Activated naive CD8-positive, alpha-beta T cell (primary cell): ENCODE measurements around the gene NALCN.
A peak's percentile ranks its signal among the peaks of the same experiment; 100 is the strongest.

Source experiments
- H3K27ac Mint-ChIP-seq: one replicate; pipeline ENCODE4 v1.8.0; 2021; ENCODE audit warnings: mixed read lengths
- H3K27me3 Mint-ChIP-seq: one replicate; pipeline ENCODE4 v1.8.0; 2021; ENCODE audit warnings: mixed read lengths
- H3K36me3 Mint-ChIP-seq: one replicate; pipeline ENCODE4 v1.8.0; 2021; ENCODE audit warnings: mixed read lengths
- H3K4me1 Mint-ChIP-seq: one replicate; pipeline ENCODE4 v1.8.0; 2021; ENCODE audit warnings: low read depth, mixed read lengths
- H3K4me3 Mint-ChIP-seq: one replicate; pipeline ENCODE4 v1.8.0; 2021; ENCODE audit warnings: mild to moderate bottlenecking, mixed read lengths
- H3K9me3 Mint-ChIP-seq: one replicate; pipeline ENCODE4 v1.8.0; 2021; ENCODE audit warnings: low read depth, mixed read lengths

The NALCN gene

GRCh38 chr13:101425623-101426022 is 9.3 kb upstream of the NALCN start:
- Mint-ChIP-seq H3K9me3 (no peaks in the 10 kb centered on the region), H3K36me3 (no peaks in the 10 kb centered on the region), H3K27ac (no peak overlapping the region), H3K27me3 (peaks cover 4% of the 10 kb centered on the region), H3K4me3 (no peak overlapping the region), H3K4me1 (no peaks in the 10 kb centered on the region)

GRCh38 chr13:101425156-101425471 is 8.8 kb upstream of the NALCN start:
- no peaks in the 10 kb centered on the region for H3K36me3 Mint-ChIP-seq
- H3K4me1 Mint-ChIP-seq, result no peaks in the 10 kb centered on the region
- H3K4me3 Mint-ChIP-seq, result no peak overlapping the region
- H3K27me3 Mint-ChIP-seq, result peaks cover 6% of the 10 kb centered on the region
- H3K9me3 Mint-ChIP-seq, result no peaks in the 10 kb centered on the region
- no peak overlapping the region for H3K27ac Mint-ChIP-seq

- no peaks in the 10 kb centered on the region for H3K36me3 Mint-ChIP-seq
- no peak overlapping the region for H3K4me3 Mint-ChIP-seq
- H3K27me3 Mint-ChIP-seq, result peaks cover 7% of the 10 kb centered on the region
- H3K4me1 Mint-ChIP-seq, result no peaks in the 10 kb centered on the region
- no peak overlapping the region for H3K27ac Mint-ChIP-seq
- no peaks in the 10 kb centered on the region for H3K9me3 Mint-ChIP-seq
These were observed 8.3 kb upstream of the NALCN start for GRCh38 chr13:101424381-101425155.

- Mint-ChIP-seq H3K27me3 (peaks cover 14% of the 10 kb centered on the region), H3K36me3 (no peaks in the 10 kb centered on the region), H3K27ac (no peak overlapping the region), H3K9me3 (no peaks in the 10 kb centered on the region), H3K4me1 (no peaks in the 10 kb centered on the region), H3K4me3 (no peak overlapping the region)
These were observed 7.6 kb upstream of the NALCN start for GRCh38 chr13:101423872-101424271.

GRCh38 chr13:101417501-101417900 is 1.2 kb upstream of the NALCN start:
- peaks cover 30% of the 10 kb centered on the region for H3K27me3 Mint-ChIP-seq
- H3K36me3 Mint-ChIP-seq, result no peaks in the 10 kb centered on the region
- no peak overlapping the region for H3K4me3 Mint-ChIP-seq
- no peak overlapping the region for H3K27ac Mint-ChIP-seq
- H3K9me3 Mint-ChIP-seq, result no peaks in the 10 kb centered on the region
- peaks cover 1% of the 10 kb centered on the region for H3K4me1 Mint-ChIP-seq

GRCh38 chr13:101417043-101417406 is 717 bp upstream of the NALCN start:
- Mint-ChIP-seq H3K27me3 (peaks cover 30% of the 10 kb centered on the region), H3K4me3 (peak overlapping the region; percentile 65), H3K36me3 (no peaks in the 10 kb centered on the region), H3K27ac (no peak overlapping the region), H3K4me1 (peaks cover 1% of the 10 kb centered on the region), H3K9me3 (no peaks in the 10 kb centered on the region)

GRCh38 chr13:101415358-101416174 is 742 bp downstream of the NALCN start:
- H3K27me3 Mint-ChIP-seq, result peaks cover 34% of the 10 kb centered on the region
- peak overlapping the region; percentile 27 for H3K4me3 Mint-ChIP-seq

GRCh38 chr13:101412076-101412475 is 4.2 kb downstream of the NALCN start:
- Mint-ChIP-seq H3K9me3 (no peaks in the 10 kb centered on the region), H3K27me3 (peaks cover 18% of the 10 kb centered on the region), H3K27ac (no peak overlapping the region), H3K36me3 (no peaks in the 10 kb centered on the region), H3K4me1 (peaks cover 1% of the 10 kb centered on the region), H3K4me3 (no peak overlapping the region)

More at GRCh38 chr13:101415358-101416174, 742 bp downstream of the NALCN start:
- Mint-ChIP-seq H3K36me3 (no peaks in the 10 kb centered on the region), H3K4me1 (peaks cover 1% of the 10 kb centered on the region), H3K9me3 (no peaks in the 10 kb centered on the region), H3K27ac (no peak overlapping the region)

GRCh38 chr13:101408992-101409656 is 7.2 kb downstream of the NALCN start:
- Mint-ChIP-seq H3K27me3 (peaks cover 14% of the 10 kb centered on the region), H3K36me3 (no peaks in the 10 kb centered on the region), H3K27ac (no peak overlapping the region), H3K9me3 (no peaks in the 10 kb centered on the region), H3K4me1 (no peaks in the 10 kb centered on the region), H3K4me3 (no peak overlapping the region)

- Mint-ChIP-seq H3K4me3 (no peak overlapping the region), H3K4me1 (no peaks in the 10 kb centered on the region), H3K36me3 (no peaks in the 10 kb centered on the region), H3K27ac (no peak overlapping the region), H3K27me3 (peaks cover 13% of the 10 kb centered on the region), H3K9me3 (no peaks in the 10 kb centered on the region)
These were observed 8.2 kb downstream of the NALCN start for GRCh38 chr13:101408154-101408553.

GRCh38 chr13:101406791-101407190 is 9.5 kb downstream of the NALCN start:
- Mint-ChIP-seq H3K27ac (no peak overlapping the region), H3K9me3 (no peaks in the 10 kb centered on the region), H3K4me3 (no peak overlapping the region), H3K27me3 (peaks cover 13% of the 10 kb centered on the region), H3K36me3 (no peaks in the 10 kb centered on the region), H3K4me1 (no peaks in the 10 kb centered on the region)

GRCh38 chr13:101401196-101401595 is 15.1 kb downstream of the NALCN start:
- Mint-ChIP-seq H3K9me3 (no peaks in the 10 kb centered on the region), H3K27me3 (peaks cover 7% of the 10 kb centered on the region), H3K4me3 (no peak overlapping the region)

GRCh38 chr13:101399365-101399764 is 16.9 kb downstream of the NALCN start:
- Mint-ChIP-seq H3K27me3 (peaks cover 1% of the 10 kb centered on the region), H3K9me3 (no peaks in the 10 kb centered on the region), H3K4me3 (no peak overlapping the region), H3K4me1 (no peaks in the 10 kb centered on the region), H3K36me3 (no peaks in the 10 kb centered on the region), H3K27ac (no peak overlapping the region)

More at GRCh38 chr13:101401196-101401595, 15.1 kb downstream of the NALCN start:
- H3K27ac Mint-ChIP-seq, result no peak overlapping the region
- no peaks in the 10 kb centered on the region for H3K4me1 Mint-ChIP-seq
- no peaks in the 10 kb centered on the region for H3K36me3 Mint-ChIP-seq

- Mint-ChIP-seq H3K27me3 (peaks cover 1% of the 10 kb centered on the region), H3K27ac (no peak overlapping the region), H3K4me1 (no peaks in the 10 kb centered on the region), H3K4me3 (no peak overlapping the region), H3K9me3 (no peaks in the 10 kb centered on the region), H3K36me3 (no peaks in the 10 kb centered on the region)
These were observed 17.4 kb downstream of the NALCN start for GRCh38 chr13:101398920-101399319.

- Mint-ChIP-seq H3K27me3 (peaks cover 1% of the 10 kb centered on the region), H3K4me3 (no peak overlapping the region), H3K9me3 (no peaks in the 10 kb centered on the region), H3K36me3 (no peaks in the 10 kb centered on the region), H3K4me1 (no peaks in the 10 kb centered on the region), H3K27ac (no peak overlapping the region)
These were observed 18.1 kb downstream of the NALCN start for GRCh38 chr13:101398191-101398590.
